HepG2 (cell line): ENCODE data around the gene RRBP1. TPM values are rescaled to one million over a fixed set of nuclear protein-coding genes. Genes with fewer than 3 reads are reported as not detected.

Experiments
- ELF4 ChIP-seq: sonication (generic); formaldehyde crosslinking; IDR thresholded peaks from 2 replicates; pipeline ENCODE4 v1.5.0; 2020; ENCODE audit warnings: missing genetic modification reagents, mild to moderate bottlenecking, moderate library complexity, borderline replicate concordance
- GTF3A ChIP-seq: sonication (generic); formaldehyde crosslinking; conservative IDR thresholded peaks from 2 replicates; pipeline ENCODE4 v1.4.0; 2020; ENCODE audit warnings: mild to moderate bottlenecking, missing genetic modification reagents
- HHEX ChIP-seq: IDR thresholded peaks from 2 replicates; pipeline ENCODE4 v1.6.1; 2016; ENCODE audit warnings: control low read depth
- HMG20A ChIP-seq: IDR thresholded peaks from 2 replicates; pipeline ENCODE4 v1.6.1; 2016; ENCODE audit warnings: borderline replicate concordance
- JDP2 ChIP-seq: sonication (generic); formaldehyde crosslinking; IDR thresholded peaks from 2 replicates; pipeline ENCODE4 v1.8.1; 2022; ENCODE audit warnings: missing genetic modification reagents, borderline replicate concordance
- MBNL3 ChIP-seq: fragments of 250-450 bp; sonication (Bioruptor Pico); conservative IDR thresholded peaks from 2 replicates; pipeline ENCODE4 v1.8.0; 2022; ENCODE audit warnings: mild to moderate bottlenecking, inconsistent platforms
- MXD1 ChIP-seq: sonication (generic); formaldehyde crosslinking; IDR thresholded peaks from 2 replicates; pipeline ENCODE4 v1.4.0; 2020; ENCODE audit warnings: mild to moderate bottlenecking, missing genetic modification reagents
- NPAS2 ChIP-seq: sonication (generic); formaldehyde crosslinking; IDR thresholded peaks from 2 replicates; pipeline ENCODE4 v1.8.0; 2022; ENCODE audit warnings: mild to moderate bottlenecking, missing genetic modification reagents, borderline replicate concordance
- NR0B2 ChIP-seq: sonication (generic); formaldehyde crosslinking; IDR thresholded peaks from 2 replicates; pipeline ENCODE4 v1.4.0; 2020; ENCODE audit warnings: mild to moderate bottlenecking, missing genetic modification reagents
- NR2C2 ChIP-seq: sonication (generic); formaldehyde crosslinking; IDR thresholded peaks from 2 replicates; pipeline ENCODE4 v1.4.0; 2020; ENCODE audit warnings: missing genetic modification reagents, mild to moderate bottlenecking, moderate library complexity, borderline replicate concordance
- POGK ChIP-seq: sonication (generic); formaldehyde crosslinking; conservative IDR thresholded peaks from 2 replicates; pipeline ENCODE4 v1.8.0; 2022; ENCODE audit warnings: mild to moderate bottlenecking, moderate library complexity, missing genetic modification reagents
- POGZ ChIP-seq: sonication (generic); formaldehyde crosslinking; IDR thresholded peaks from 2 replicates; pipeline ENCODE4 v1.4.0; 2020; ENCODE audit warnings: mild to moderate bottlenecking, missing genetic modification reagents
- SCMH1 ChIP-seq: sonication (generic); formaldehyde crosslinking; IDR thresholded peaks from 2 replicates; pipeline ENCODE4 v1.9.0; 2021; ENCODE audit warnings: missing genetic modification reagents, mild to moderate bottlenecking, borderline replicate concordance
- TBX2 ChIP-seq: sonication (generic); formaldehyde crosslinking; IDR thresholded peaks from 2 replicates; pipeline ENCODE4 v1.5.0; 2020; ENCODE audit warnings: missing genetic modification reagents, mild to moderate bottlenecking, borderline replicate concordance
- UBTF ChIP-seq: sonication (generic); formaldehyde crosslinking; IDR thresholded peaks from 2 replicates; pipeline ENCODE4 v1.4.0; 2020; ENCODE audit warnings: mild to moderate bottlenecking, missing genetic modification reagents
- ZKSCAN1 ChIP-seq: fragments of 150-350 bp; IDR thresholded peaks from 2 replicates; pipeline ENCODE4 v1.6.1; 2014; ENCODE audit warnings: low read length
- ZMAT5 ChIP-seq: sonication (generic); formaldehyde crosslinking; IDR thresholded peaks from 2 replicates; pipeline ENCODE4 v1.5.0; 2020; ENCODE audit warnings: mild to moderate bottlenecking, low read depth, missing genetic modification reagents, borderline replicate concordance
- ZMYM3 ChIP-seq: sonication (generic); formaldehyde crosslinking; IDR thresholded peaks from 2 replicates; pipeline ENCODE4 v1.5.1; 2020; ENCODE audit warnings: mild to moderate bottlenecking, missing genetic modification reagents
- ZNF317 ChIP-seq: sonication (generic); formaldehyde crosslinking; IDR thresholded peaks from 2 replicates; pipeline ENCODE4 v1.5.0; 2020; ENCODE audit warnings: mild to moderate bottlenecking, missing genetic modification reagents
- ZNF335 ChIP-seq: sonication (generic); formaldehyde crosslinking; IDR thresholded peaks from 2 replicates; pipeline ENCODE4 v1.4.0; 2020; ENCODE audit warnings: missing genetic modification reagents
- ZNF496 ChIP-seq: sonication (generic); formaldehyde crosslinking; IDR thresholded peaks from 2 replicates; pipeline ENCODE4 v1.8.1; 2023; ENCODE audit warnings: mild to moderate bottlenecking, moderate library complexity, missing genetic modification reagents; ENCODE audit not compliant: insufficient replicate concordance
- ZNF605 ChIP-seq: sonication (generic); formaldehyde crosslinking; IDR thresholded peaks from 2 replicates; pipeline ENCODE4 v1.8.0; 2022; ENCODE audit warnings: mild to moderate bottlenecking, missing genetic modification reagents
- ZNF607 ChIP-seq: sonication (generic); formaldehyde crosslinking; IDR thresholded peaks from 2 replicates; pipeline ENCODE4 v1.5.1; 2020; ENCODE audit warnings: missing genetic modification reagents, mild to moderate bottlenecking, borderline replicate concordance
- ZNF747 ChIP-seq: sonication (generic); formaldehyde crosslinking; IDR thresholded peaks from 2 replicates; pipeline ENCODE4 v1.8.1; 2023; ENCODE audit warnings: missing genetic modification reagents, mild to moderate bottlenecking, borderline replicate concordance
- ZSCAN12 ChIP-seq: sonication (generic); formaldehyde crosslinking; IDR thresholded peaks from 2 replicates; pipeline ENCODE4 v1.9.0; 2021; ENCODE audit warnings: mild to moderate bottlenecking, missing genetic modification reagents
- polyA plus RNA-seq, 8 experiments: library from polyadenylated mRNA; depleted of rRNA in 3 of 8; stranded (reverse) in 7 of 8; unstranded in 1 of 8; fragments of >200 nt; fragmentation: Illumina TruSeq in 4 of 8; extraction: Trizol in 4 of 8; gene quantifications; 2 replicates each; pipeline versions ENCODE4 v1.2.1 to v1.2.3, GENCODE V29; 2011 to 2016; ENCODE audit warnings: low read depth in 4 of 8, missing spikeins in 1 of 8, mixed read lengths in 1 of 8; ENCODE audit not compliant: insufficient read depth in 1 of 8
- total RNA-seq, 5 experiments: library from RNA; depleted of rRNA; stranded (reverse); fragments of >200 nt; fragmentation: Illumina TruSeq; extraction: Trizol; gene quantifications; 2 replicates each; pipeline ENCODE4 v1.2.3, GENCODE V29; 2016; ENCODE audit warnings: low read depth in 1 of 5

RRBP1 gene
- total and polyA plus RNA-seq, 2 of the 13 experiments (the other 11 are each of a cell fraction or from before 2014, with no cell fraction given), result 150 to 222 TPM

GRCh38 chr20:17612287-17612991, 69.6 kb downstream of the RRBP1 start (continued):
- TF ChIP-seq ZNF607 (no peak), ZNF747 (CRISPR knock-in tag) (no peak; the same call in 1 of the 2 replicates), MBNL3 (no peak), ZSCAN12 (no peak), GTF3A (CRISPR knock-in tag) (no peak), POGZ (CRISPR knock-in tag) (no peak), ZMYM3 (CRISPR knock-in tag) (0 out of 2 replicates have a peak, but pooled peaks have one; percentile 43), NR2C2 (no peak), JDP2 (CRISPR knock-in tag) (no peak), ZNF605 (CRISPR knock-in tag) (no peak), TBX2 (no peak; the same call in 1 of the 2 replicates), HMG20A (no peak), ZNF335 (no peak), ZNF496 (CRISPR knock-in tag) (no peak), SCMH1 (CRISPR knock-in tag) (no peak), POGK (CRISPR knock-in tag) (peak; percentile 59; the same call in 1 of the 2 replicates), ZMAT5 (CRISPR knock-in tag) (no peak), NPAS2 (CRISPR knock-in tag) (no peak), ELF4 (CRISPR knock-in tag) (no peak), MXD1 (CRISPR knock-in tag) (no peak), ZNF317 (no peak), ZKSCAN1 (no peak), NR0B2 (peak; percentile 54; the same call in 1 of the 2 replicates), UBTF (CRISPR knock-in tag) (no peak), HHEX (CRISPR knock-in tag) (no peak)
